AG04449 (cell line): Measurements from ENCODE around the gene TMEM108.

ENCODE experiments used
- CTCF ChIA-PET: fragments of 350-600 bp; formaldehyde crosslinking; extraction: SDS; loops from one replicate; lab custom pipeline; 2021; ENCODE audit warnings: antibody characterized with exemption; lab: Yijun Ruan, JAX
- POLR2A ChIA-PET: fragments of 400-600, 350-600 bp; formaldehyde crosslinking; extraction: SDS; loops from one replicate; lab custom pipeline; 2020; ENCODE audit warnings: antibody characterized with exemption, inconsistent platforms; lab: Yijun Ruan, JAX
- DNase-seq: peaks from one replicate; pipeline ENCODE4 v3.0.0-alpha.2; 2010; ENCODE audit warnings: low read depth, low spot score
- H3K4me3 ChIP-seq: 2 replicates; pipeline ENCODE4 v1.5.1; 2011; ENCODE audit warnings: low read depth, mild to moderate bottlenecking, control low read depth, low read length
- CTCF ChIP-seq: IDR thresholded peaks from one replicate; pipeline ENCODE4 v1.5.1; 2011; ENCODE audit warnings: mild to moderate bottlenecking, moderate library complexity, low read length, control low read depth, inconsistent platforms; ENCODE audit not compliant: insufficient read depth; ENCODE audit errors: missing control alignments

TMEM108 gene

GRCh38 chr3:133136114-133137041 lies 98.2 kb downstream of the TMEM108 start:
- POLR2A ChIA-PET = no interaction called here
- CTCF ChIA-PET = no interaction called here
- no peak overlapping the region for H3K4me3 ChIP-seq

GRCh38 chr3:133137042-133137996 lies 99.1 kb downstream of the TMEM108 start:
- ChIA-PET CTCF (no interaction called here), POLR2A (no interaction called here)
- no peak for TF ChIP-seq CTCF
- H3K4me3 ChIP-seq = no peak overlapping the region
- no peak for DNase-seq

More at GRCh38 chr3:133136114-133137041, 98.2 kb downstream of the TMEM108 start:
- TF ChIP-seq CTCF = no peak
- DNase-seq = no peak

- CTCF ChIA-PET = no interaction called here
- DNase-seq = no peak
- no peak overlapping the region for H3K4me3 ChIP-seq
- TF ChIP-seq CTCF = no peak
- POLR2A ChIA-PET = no interaction called here
Observed at GRCh38 chr3:133138017-133138416, 99.8 kb downstream of the TMEM108 start.

- TF ChIP-seq CTCF = no peak
Observed at GRCh38 chr3:133152056-133152455, 113.9 kb downstream of the TMEM108 start.

GRCh38 chr3:133152681-133153220 lies 114.6 kb downstream of the TMEM108 start:
- no peak overlapping the region for H3K4me3 ChIP-seq
- POLR2A ChIA-PET = no interaction called here
- CTCF ChIA-PET = no interaction called here
- no peak for DNase-seq
- TF ChIP-seq CTCF = no peak

More at GRCh38 chr3:133152056-133152455, 113.9 kb downstream of the TMEM108 start:
- ChIA-PET POLR2A (no interaction called here), CTCF (no interaction called here)
- H3K4me3 ChIP-seq = no peak overlapping the region
- DNase-seq = no peak
